H1 (cell line): Measurements from ENCODE around the gene ATP2A3. TPM values are rescaled to one million over a fixed set of nuclear protein-coding genes. Genes with fewer than 3 reads are reported as not detected.

Experiments used
- CTCF ChIA-PET: fragments of 300-600 bp; sonication (Branson Sonifier 250); formaldehyde crosslinking; loops from one replicate; lab custom pipeline; 2021; ENCODE audit not compliant: partially characterized antibody; lab: Charles Lee
- POLR2A ChIA-PET: fragments of 300-600 bp; sonication (Branson Sonifier 250); formaldehyde crosslinking; loops from one replicate; lab custom pipeline; 2021; ENCODE audit warnings: inconsistent platforms; ENCODE audit not compliant: partially characterized antibody; lab: Charles Lee
- DNase-seq, 2 experiments: peaks; one replicate each; pipeline versions ENCODE4 v3.0.0 to v3.0.0-alpha.2; 2010 to 2022; ENCODE audit warnings: low spot score in 2 of 2, low read depth in 1 of 2, mixed read lengths in 1 of 2
- FAIRE-seq: peaks from 2 replicates; lab custom pipeline; 2011; peaks lifted over from hg19 to GRCh38; lab: Jason Lieb, UNC
- H2AFZ ChIP-seq: 2 replicates; pipeline ENCODE4 v1.8.1; 2012; ENCODE audit warnings: low read length, inconsistent platforms
- H2AK5ac ChIP-seq: 2 replicates; pipeline ENCODE4 v1.6.1; 2013; ENCODE audit warnings: low read depth, low read length
- H2BK120ac ChIP-seq: replicated peaks from 2 replicates; pipeline ENCODE3; 2013; ENCODE audit warnings: low read depth, low read length, inconsistent platforms
- H2BK12ac ChIP-seq: 2 replicates; pipeline ENCODE4 v1.6.1; 2013; ENCODE audit warnings: low read depth, low read length
- H2BK15ac ChIP-seq: 2 replicates; pipeline ENCODE4 v1.6.1; 2013; ENCODE audit warnings: low read length
- H2BK20ac ChIP-seq: 2 replicates; pipeline ENCODE4 v1.6.1; 2013; ENCODE audit warnings: low read length
- H2BK5ac ChIP-seq: 2 replicates; pipeline ENCODE4 v1.6.1; 2013; ENCODE audit warnings: low read depth, low read length
- H3K14ac ChIP-seq: 2 replicates; pipeline ENCODE4 v1.6.1; 2013; ENCODE audit warnings: inconsistent platforms; ENCODE audit not compliant: insufficient read length
- H3K18ac ChIP-seq: 2 replicates; pipeline ENCODE4 v1.6.1; 2013; ENCODE audit warnings: low read length; ENCODE audit errors: extremely low read depth
- H3K23ac ChIP-seq: 2 replicates; pipeline ENCODE4 v1.6.1; 2013; ENCODE audit warnings: inconsistent platforms; ENCODE audit not compliant: insufficient read length
- H3K23me2 ChIP-seq: 2 replicates; pipeline ENCODE4 v1.6.1; 2013; ENCODE audit warnings: low read depth, low read length
- H3K27ac ChIP-seq: 2 replicates; pipeline ENCODE4 v1.6.1; 2011; ENCODE audit warnings: low read depth, low read length, inconsistent platforms
- H3K27me3 ChIP-seq, 4 experiments: replicated peaks in 1 of 4; 1 replicate in 1 of 4; 2 replicates in 3 of 4; pipeline versions ENCODE4 v1.6.1 to v1.8.1; 2011 to 2013; ENCODE audit warnings: low read length in 3 of 4, mild to moderate bottlenecking in 3 of 4, inconsistent platforms in 2 of 4, mixed read lengths in 2 of 4, moderate library complexity in 1 of 4; ENCODE audit not compliant: control insufficient read depth in 3 of 4, insufficient read depth in 3 of 4; ENCODE audit errors: extremely low read depth in 1 of 4
- H3K36me3 ChIP-seq, 4 experiments: 2 replicates each; pipeline versions ENCODE4 v1.6.1 to v1.8.1; 2011 to 2013; ENCODE audit warnings: mild to moderate bottlenecking in 4 of 4, low read length in 3 of 4, moderate library complexity in 2 of 4, control low read depth in 1 of 4, inconsistent platforms in 1 of 4; ENCODE audit not compliant: insufficient read depth in 4 of 4, control insufficient read depth in 2 of 4
- H3K4ac ChIP-seq: replicated peaks from 2 replicates; pipeline ENCODE3; 2013; ENCODE audit warnings: low read length, low read depth, mixed read lengths, inconsistent platforms; ENCODE audit not compliant: insufficient read length
- H3K4me1 ChIP-seq, 4 experiments: replicated peaks in 1 of 4; 1 replicate in 1 of 4; 2 replicates in 3 of 4; pipeline versions ENCODE4 v1.6.1 to v1.8.1; 2011 to 2013; ENCODE audit warnings: low read length in 3 of 4, inconsistent platforms in 2 of 4, mixed read lengths in 1 of 4; ENCODE audit not compliant: insufficient read depth in 4 of 4, control insufficient read depth in 3 of 4
- H3K4me2 ChIP-seq, 2 experiments: 2 replicates each; pipeline versions ENCODE4 v1.6.1 to v1.8.1; 2011 to 2013; ENCODE audit warnings: low read depth in 2 of 2, low read length in 2 of 2, control low read depth in 1 of 2, inconsistent platforms in 1 of 2, mild to moderate bottlenecking in 1 of 2; ENCODE audit not compliant: insufficient read depth in 1 of 2
- H3K4me3 ChIP-seq, 4 experiments: fragments of 200-600, 300-600 bp in 1 of 4; sonication (generic), shearing (Covaris generic), sonication (Bioruptor Twin) in 1 of 4; 2 replicates each; pipeline versions ENCODE4 v1.5.1 to v1.8.1; 2011 to 2016; ENCODE audit warnings: low read length in 4 of 4, low read depth in 3 of 4, control low read depth in 2 of 4, inconsistent platforms in 2 of 4, mild to moderate bottlenecking in 2 of 4, mixed read lengths in 1 of 4, moderate library complexity in 1 of 4; ENCODE audit not compliant: insufficient read depth in 2 of 4; ENCODE audit errors: extremely low read depth in 1 of 4
- H3K56ac ChIP-seq: replicated peaks from 2 replicates; pipeline ENCODE3; 2013; ENCODE audit warnings: low read depth, mild to moderate bottlenecking, mixed read lengths, low read length, inconsistent platforms; ENCODE audit not compliant: insufficient read length
- H3K79me1 ChIP-seq: 2 replicates; pipeline ENCODE4 v1.6.1; 2013; ENCODE audit warnings: low read depth, low read length, control low read depth
- H3K79me2 ChIP-seq, 2 experiments: 2 replicates each; pipeline versions ENCODE4 v1.6.1 to v1.8.1; 2012 to 2013; ENCODE audit warnings: low read length in 2 of 2, mild to moderate bottlenecking in 2 of 2, inconsistent platforms in 1 of 2; ENCODE audit not compliant: insufficient read depth in 2 of 2, control insufficient read depth in 1 of 2
- H3K9ac ChIP-seq, 4 experiments: replicated peaks in 1 of 4; 1 replicate in 1 of 4; 2 replicates in 3 of 4; pipeline versions ENCODE4 v1.6.1 to v1.8.1; 2011 to 2013; ENCODE audit warnings: low read depth in 3 of 4, low read length in 3 of 4, control low read depth in 2 of 4, mild to moderate bottlenecking in 2 of 4, moderate library complexity in 2 of 4, inconsistent platforms in 1 of 4; ENCODE audit errors: extremely low read depth in 1 of 4
- H3K9me3 ChIP-seq, 2 experiments: 2 replicates each; pipeline versions ENCODE4 v1.6.1 to v1.8.1; 2012 to 2013; ENCODE audit warnings: mild to moderate bottlenecking in 2 of 2, moderate library complexity in 2 of 2, control low read depth in 1 of 2, inconsistent platforms in 1 of 2, low read depth in 1 of 2, low read length in 1 of 2, mixed read lengths in 1 of 2; ENCODE audit not compliant: insufficient read depth in 2 of 2
- H4K20me1 ChIP-seq, 2 experiments: replicated peaks in 1 of 2; 2 replicates each; pipeline versions ENCODE3 to v1.8.1; 2011 to 2013; ENCODE audit warnings: inconsistent platforms in 2 of 2, low read length in 2 of 2, mild to moderate bottlenecking in 1 of 2; ENCODE audit not compliant: insufficient read depth in 2 of 2, control insufficient read depth in 1 of 2
- H4K5ac ChIP-seq: 2 replicates; pipeline ENCODE4 v1.6.1; 2013; ENCODE audit warnings: low read length, low read depth, mixed read lengths, inconsistent platforms; ENCODE audit not compliant: insufficient read length
- H4K8ac ChIP-seq: 2 replicates; pipeline ENCODE4 v1.8.0; 2013; ENCODE audit warnings: mild to moderate bottlenecking, moderate library complexity, low read length, inconsistent platforms; ENCODE audit not compliant: insufficient read depth; ENCODE audit errors: extremely low read depth
- H4K91ac ChIP-seq: replicated peaks from 2 replicates; pipeline ENCODE3; 2013; ENCODE audit warnings: low read length, mixed read lengths, inconsistent platforms; ENCODE audit not compliant: insufficient read length
- ASH2L ChIP-seq: fragments of 200-600, 300-600 bp; sonication (generic); IDR thresholded peaks from one replicate; pipeline ENCODE4 v1.7.1; 2017; ENCODE audit warnings: low read length
- BCL11A ChIP-seq, 2 experiments: IDR thresholded peaks; one replicate each; pipeline ENCODE4 v1.6.1; 2011; ENCODE audit warnings: low read depth in 2 of 2, low read length in 2 of 2, mild to moderate bottlenecking in 2 of 2
- CTBP2 ChIP-seq: IDR thresholded peaks from 2 replicates; pipeline ENCODE4 v1.7.0; 2011; ENCODE audit warnings: borderline replicate concordance, mild to moderate bottlenecking, moderate library complexity, mixed read lengths, low read length; ENCODE audit not compliant: insufficient read depth, insufficient read length
- CTCF ChIP-seq, 3 experiments: IDR thresholded peaks; 1 replicate in 2 of 3; 2 replicates in 1 of 3; pipeline versions ENCODE4 v1.5.1 to v1.6.1; 2011; ENCODE audit warnings: low read length in 3 of 3, mild to moderate bottlenecking in 3 of 3, inconsistent platforms in 2 of 3, low read depth in 1 of 3, moderate library complexity in 1 of 3; ENCODE audit not compliant: insufficient read depth in 1 of 3; ENCODE audit errors: control extremely low read depth in 1 of 3
- FOSL1 ChIP-seq: IDR thresholded peaks from 2 replicates; pipeline ENCODE4 v1.6.1; 2011; ENCODE audit warnings: mild to moderate bottlenecking, low read depth, low read length, moderate library complexity; ENCODE audit not compliant: insufficient read depth
- JUND ChIP-seq: IDR thresholded peaks from 2 replicates; pipeline ENCODE4 v1.6.1; 2011; ENCODE audit warnings: mild to moderate bottlenecking, improper control_type of control experiment, low read length
- SIRT6 ChIP-seq: IDR thresholded peaks from one replicate; pipeline ENCODE4 v1.7.1; 2012; ENCODE audit warnings: low read length, inconsistent platforms
- SIX5 ChIP-seq: IDR thresholded peaks from 2 replicates; pipeline ENCODE4 v1.6.1; 2011; ENCODE audit warnings: mild to moderate bottlenecking, low read depth, low read length
- SP2 ChIP-seq: IDR thresholded peaks from 2 replicates; pipeline ENCODE4 v1.6.1; 2012; ENCODE audit warnings: mild to moderate bottlenecking, low read length, inconsistent platforms
- TAF1 ChIP-seq: IDR thresholded peaks from 2 replicates; pipeline ENCODE4 v1.6.1; 2011; ENCODE audit warnings: mild to moderate bottlenecking, low read depth, low read length
- TAF7 ChIP-seq: optimal IDR thresholded peaks from 2 replicates; pipeline ENCODE3; 2011; ENCODE audit warnings: low read depth, mild to moderate bottlenecking, inconsistent platforms, low read length, moderate library complexity, borderline replicate concordance
- TEAD4 ChIP-seq: IDR thresholded peaks from 2 replicates; pipeline ENCODE4 v1.6.1; 2012; ENCODE audit warnings: low read depth, low read length, inconsistent platforms, mixed read lengths
- WGBS, 2 experiments: shearing (Covaris generic) in 1 of 2; methylation state at CpG; one replicate each; pipeline versions ENCODE4 v1.1.6 to v1.1.7; 2013 to 2015; ENCODE audit warnings: low lambda C conversion rate in 2 of 2, mixed read lengths in 2 of 2, inconsistent platforms in 1 of 2, low coverage in 1 of 2, missing lambda C conversion rate in 1 of 2; ENCODE audit not compliant: insufficient replicate concordance in 2 of 2, insufficient coverage in 1 of 2, insufficient read length in 1 of 2; ENCODE audit errors: extremely low coverage in 1 of 2, missing lambda C conversion rate in 1 of 2; 5-methylcytosine and 5-hydroxymethylcytosine counted together
- polyA plus RNA-seq, 7 experiments: library from polyadenylated mRNA; depleted of rRNA in 3 of 7; stranded (reverse) in 5 of 7; unstranded in 2 of 7; fragments of >200 nt in 5 of 7; fragments of 200-250 nt in 2 of 7; gene quantifications; 1 replicate in 5 of 7; 2 replicates in 1 of 7; 4 replicates in 1 of 7; pipeline versions ENCODE4 v1.2.1 to v1.2.3, GENCODE V29; 2011 to 2013; ENCODE audit warnings: missing spikeins in 2 of 7, mixed read lengths in 2 of 7
- total RNA-seq: library from RNA; stranded (reverse); fragmentation: NEBNext Ultra II Directional; extraction: Animal tissue kit (Norgen Biotek cat#: 25700); gene quantifications from 2 replicates; pipeline ENCODE4 v1.2.1, GENCODE V29; 2021

ATP2A3 gene
- total and polyA plus RNA-seq, 2 of the 8 experiments (the other 6 are each of a cell fraction or from before 2014, with no cell fraction given), result 18.4 to 32.5 TPM

GRCh38 chr17:3951420-3951819, 12.8 kb downstream of the ATP2A3 start:
- H4K5ac ChIP-seq, result no peak overlapping the region
- H3K14ac ChIP-seq, result no peak overlapping the region
- no peak overlapping the region for H4K91ac ChIP-seq
- no peak overlapping the region for H2BK12ac ChIP-seq
- ChIA-PET POLR2A (no interaction called here), CTCF (interaction anchor here (1.3 kb wide), 1 partner anchor 52 kb away, joined by 3 read pairs; no protein-coding TSS in a partner anchor)
- H3K23ac ChIP-seq, result no peak overlapping the region
- H3K4ac ChIP-seq, result no peak overlapping the region
- no peak overlapping the region for H2BK120ac ChIP-seq
- peaks cover 0 to 1% of the 10 kb centered on the region in 2 experiments for H4K20me1 ChIP-seq
- H3K4me2 ChIP-seq, result no peak overlapping the region
- H4K8ac ChIP-seq, result no peak overlapping the region
- 88% methylated on average over 9 of the region's 16 CpGs; no CpG with 5 or more reads in 1 of the 2 experiments for WGBS, 2 experiments
- H3K79me1 ChIP-seq, result no peaks in the 10 kb centered on the region
- H2BK15ac ChIP-seq, result no peak overlapping the region
- H2AK5ac ChIP-seq, result no peak overlapping the region
- H3K4me3 ChIP-seq, result no peak overlapping the region
- FAIRE-seq (no peak), DNase-seq (no peak)
- no peak overlapping the region for H3K9ac ChIP-seq
- no peaks in the 10 kb centered on the region for H3K36me3 ChIP-seq
- H3K56ac ChIP-seq, result no peak overlapping the region
- H2AFZ ChIP-seq, result no peak overlapping the region
- no peaks in the 10 kb centered on the region for H3K79me2 ChIP-seq
- H2BK5ac ChIP-seq, result no peak overlapping the region
- no peak overlapping the region for H2BK20ac ChIP-seq
- no peaks in the 10 kb centered on the region for H3K9me3 ChIP-seq
- no peak overlapping the region for H3K18ac ChIP-seq
- H3K4me1 ChIP-seq, result peaks cover 0 to 13% (median 6%) of the 10 kb centered on the region in 4 experiments; a peak in 6 of 7 replicates
- no peaks in the 10 kb centered on the region for H3K27me3 ChIP-seq
- H3K23me2 ChIP-seq, result no peaks in the 10 kb centered on the region
- TF ChIP-seq JUND (no peak), TAF1 (no peak), BCL11A (IDR thresholded peaks at IDR 0.05; ENCODE audit: low read depth in 2 of 2, low read length in 2 of 2) (no peak), SP2 (no peak), ASH2L (no peak), SIRT6 (no peak), FOSL1 (no peak), TAF7 (no peak), SIX5 (no peak), TEAD4 (no peak), CTBP2 (no peak), CTCF (IDR thresholded peaks at IDR 0.05; ENCODE audit: control extremely low read depth in 1 of 3, insufficient read depth in 1 of 3, low read depth in 1 of 3, low read length in 3 of 3) (no peak)
- H3K27ac ChIP-seq, result no peak overlapping the region
